ENCODE results near the gene LARGE1. TPM values are rescaled to one million over a fixed set of nuclear protein-coding genes. Genes with fewer than 3 reads are reported as not detected.

The LARGE1 gene
- total and polyA plus RNA-seq, 2 of the 8 experiments (the other 6 are each of a cell fraction or from before 2014, with no cell fraction given) = 43.7 to 83.0 TPM

DNA sequence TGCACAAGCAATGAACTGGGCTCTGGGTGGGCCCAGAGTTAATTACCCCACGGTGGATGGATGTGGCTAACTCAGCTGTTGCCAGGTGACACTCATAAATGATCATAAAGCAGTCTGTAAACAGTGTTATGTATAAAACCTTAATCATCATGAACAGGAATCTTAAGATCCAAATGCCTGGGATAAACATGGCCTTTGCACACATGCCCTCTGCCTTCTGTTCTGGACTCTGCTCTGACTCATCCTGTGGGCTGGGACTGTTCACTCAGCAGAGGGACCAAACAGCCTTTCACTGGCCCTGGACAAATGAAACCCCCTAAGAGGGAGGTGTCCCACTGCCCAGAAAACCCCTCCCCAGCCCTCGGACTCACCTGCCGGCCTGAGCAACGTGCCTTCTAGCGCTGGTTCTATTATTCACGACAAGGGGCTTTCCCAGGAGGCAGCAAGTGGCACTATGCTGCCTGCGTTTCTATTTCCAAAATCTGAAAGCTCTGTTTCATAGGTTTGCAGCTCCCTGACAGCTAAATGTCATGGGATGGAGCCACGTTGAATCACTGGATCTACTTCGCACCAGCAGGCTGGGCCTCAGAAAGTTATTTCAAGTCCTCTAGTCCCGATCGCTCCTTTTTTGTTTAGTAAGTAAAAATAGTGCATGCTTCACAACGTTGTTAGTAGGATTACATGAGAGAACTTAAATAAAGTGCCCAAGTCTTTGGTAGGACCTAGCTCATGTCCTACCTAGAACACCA is 53.0 kb downstream of the LARGE1 start:
- Histone ChIP-seq H2BK15ac (ENCODE audit: low read length) (no peak overlapping the region), H3K23me2 (ENCODE audit: low read depth, low read length) (no peaks in the 10 kb centered on the region), H2BK20ac (ENCODE audit: low read length) (no peak overlapping the region), H4K8ac (ENCODE audit: extremely low read depth, insufficient read depth, low read length) (no peak overlapping the region), H3K4me2 (ENCODE audit: insufficient read depth in 1 of 2, low read depth in 2 of 2, low read length in 2 of 2) (no peak overlapping the region), H3K18ac (ENCODE audit: extremely low read depth, low read length) (no peak overlapping the region), H2BK12ac (ENCODE audit: low read depth, low read length) (no peak overlapping the region), H3K9ac (replicated peaks in 1 of 4; ENCODE audit: extremely low read depth in 1 of 4, low read depth in 3 of 4, low read length in 3 of 4) (no peak overlapping the region), H3K4me3 (ENCODE audit: extremely low read depth in 1 of 4, insufficient read depth in 2 of 4, low read depth in 3 of 4, low read length in 4 of 4) (no peak overlapping the region), H3K36me3 (ENCODE audit: control insufficient read depth in 2 of 4, insufficient read depth in 4 of 4, low read length in 3 of 4) (no peaks in the 10 kb centered on the region; a peak in 1 of 8 replicates), H2AK5ac (ENCODE audit: low read depth, low read length) (no peak overlapping the region), H3K27ac (ENCODE audit: low read depth, low read length) (no peak overlapping the region), H4K5ac (ENCODE audit: insufficient read length, low read depth, low read length) (no peak overlapping the region), H2BK120ac (replicated peaks; ENCODE audit: low read depth, low read length) (no peak overlapping the region), H2AFZ (ENCODE audit: low read length) (no peak overlapping the region), H3K14ac (ENCODE audit: insufficient read length) (no peak overlapping the region), H3K4me1 (replicated peaks in 1 of 4; ENCODE audit: control insufficient read depth in 3 of 4, insufficient read depth in 4 of 4, low read length in 3 of 4) (peaks cover 0 to 12% (median 0%) of the 10 kb centered on the region in 4 experiments; a peak in 3 of 7 replicates), H2BK5ac (ENCODE audit: low read depth, low read length) (no peak overlapping the region), H3K4ac (replicated peaks; ENCODE audit: insufficient read length, low read depth, low read length) (no peak overlapping the region), H3K27me3 (replicated peaks in 1 of 4; ENCODE audit: control insufficient read depth in 3 of 4, extremely low read depth in 1 of 4, insufficient read depth in 3 of 4, low read length in 3 of 4) (no peaks in the 10 kb centered on the region), H3K9me3 (ENCODE audit: insufficient read depth in 2 of 2, low read depth in 1 of 2, low read length in 1 of 2) (no peaks in the 10 kb centered on the region), H4K91ac (replicated peaks; ENCODE audit: insufficient read length, low read length) (no peak overlapping the region), H3K79me2 (ENCODE audit: control insufficient read depth in 1 of 2, insufficient read depth in 2 of 2, low read length in 2 of 2) (peaks cover 34 to 100% of the 10 kb centered on the region in 2 experiments), H4K20me1 (replicated peaks in 1 of 2; ENCODE audit: control insufficient read depth in 1 of 2, insufficient read depth in 2 of 2, low read length in 2 of 2) (peaks cover 16 to 23% of the 10 kb centered on the region in 2 experiments), H3K79me1 (ENCODE audit: low read depth, low read length) (peaks cover 22% of the 10 kb centered on the region), H3K56ac (replicated peaks; ENCODE audit: insufficient read length, low read depth, low read length) (no peak overlapping the region), H3K23ac (ENCODE audit: insufficient read length) (no peak overlapping the region)
- DNase-seq (ENCODE audit: low read depth in 1 of 2, low spot score in 2 of 2) = no peak
- ChIA-PET POLR2A (ENCODE audit: partially characterized antibody) (no interaction called here), CTCF (ENCODE audit: partially characterized antibody) (no interaction called here)
- FAIRE-seq = no peak
- WGBS, 2 experiments (ENCODE audit: extremely low coverage in 1 of 2, insufficient coverage in 1 of 2, insufficient read length in 1 of 2, insufficient replicate concordance in 2 of 2, low coverage in 1 of 2, low lambda C conversion rate in 2 of 2, missing lambda C conversion rate in 1 of 2) = 93% methylated on average over 12 of the region's 12 CpGs; no CpG with 5 or more reads in 1 of the 2 experiments
- TF ChIP-seq TBP (IDR thresholded peaks at IDR 0.05; ENCODE audit: low read depth, low read length) (no peak), POLR2AphosphoS5 (IDR thresholded peaks at IDR 0.05; ENCODE audit: low read depth, low read length) (no peak), NANOG (IDR thresholded peaks at IDR 0.05; ENCODE audit: insufficient read depth, low read depth, low read length, poor library complexity, severe bottlenecking) (no peak), BRCA1 (IDR thresholded peaks at IDR 0.05; ENCODE audit: low read depth, low read length) (no peak), SIN3A (conservative IDR thresholded peaks at IDR 0.05 in 1 of 2, IDR thresholded peaks at IDR 0.05 in 1 of 2; ENCODE audit: low read depth in 1 of 2, low read length in 2 of 2) (no peak), TAF1 (IDR thresholded peaks at IDR 0.05; ENCODE audit: low read depth, low read length) (no peak), KDM5A (IDR thresholded peaks at IDR 0.05; ENCODE audit: low read length) (no peak), POLR2A (IDR thresholded peaks at IDR 0.05; ENCODE audit: control extremely low read depth in 1 of 2, low read depth in 2 of 2, low read length in 2 of 2) (no peak), CEBPB (IDR thresholded peaks at IDR 0.05; ENCODE audit: low read depth, low read length) (no peak), JUND (IDR thresholded peaks at IDR 0.05; ENCODE audit: low read length) (no peak), SAP30 (IDR thresholded peaks at IDR 0.05; ENCODE audit: insufficient read depth, insufficient replicate concordance, low read length) (no peak), SRF (IDR thresholded peaks at IDR 0.05; ENCODE audit: low read depth, low read length) (no peak), TAF7 (optimal IDR thresholded peaks at IDR 0.05; ENCODE audit: borderline replicate concordance, low read depth, low read length) (no peak)
